GM10266 (cell line): Measurements from ENCODE around the gene FUT7.

Experiments
- DNase-seq: peaks from one replicate; pipeline ENCODE4 v3.0.0; 2012; ENCODE audit errors: extremely low spot score
- TF ChIP-seq, protein P1 (sequence below): IDR thresholded peaks from 2 replicates; pipeline ENCODE4 v1.5.1; 2012; ENCODE audit warnings: mild to moderate bottlenecking, low read depth; ENCODE audit not compliant: control insufficient read depth, insufficient read depth; ENCODE audit errors: missing control alignments

Gene FUT7

DNA sequence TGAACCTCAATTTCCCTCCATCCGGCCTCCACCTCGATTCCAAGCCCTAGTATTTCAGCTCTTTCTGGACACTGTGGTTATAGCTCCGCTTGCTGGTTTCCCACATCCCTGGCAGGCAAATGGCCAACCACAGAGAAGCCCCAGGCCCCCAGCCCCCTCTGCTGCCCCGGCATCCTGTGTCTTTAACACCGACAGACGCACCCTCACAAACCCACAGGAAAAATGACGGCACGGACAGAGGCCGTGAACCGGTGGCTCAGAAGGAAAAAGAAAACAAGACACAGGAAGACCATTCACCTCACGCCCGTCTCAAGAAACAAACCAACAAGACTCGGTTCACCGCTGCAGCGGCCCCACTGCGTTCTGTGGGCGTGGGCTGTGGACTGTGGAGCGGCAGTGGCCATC is 34.1 kb downstream of the FUT7 start:
- TF ChIP-seq, protein P1, sequence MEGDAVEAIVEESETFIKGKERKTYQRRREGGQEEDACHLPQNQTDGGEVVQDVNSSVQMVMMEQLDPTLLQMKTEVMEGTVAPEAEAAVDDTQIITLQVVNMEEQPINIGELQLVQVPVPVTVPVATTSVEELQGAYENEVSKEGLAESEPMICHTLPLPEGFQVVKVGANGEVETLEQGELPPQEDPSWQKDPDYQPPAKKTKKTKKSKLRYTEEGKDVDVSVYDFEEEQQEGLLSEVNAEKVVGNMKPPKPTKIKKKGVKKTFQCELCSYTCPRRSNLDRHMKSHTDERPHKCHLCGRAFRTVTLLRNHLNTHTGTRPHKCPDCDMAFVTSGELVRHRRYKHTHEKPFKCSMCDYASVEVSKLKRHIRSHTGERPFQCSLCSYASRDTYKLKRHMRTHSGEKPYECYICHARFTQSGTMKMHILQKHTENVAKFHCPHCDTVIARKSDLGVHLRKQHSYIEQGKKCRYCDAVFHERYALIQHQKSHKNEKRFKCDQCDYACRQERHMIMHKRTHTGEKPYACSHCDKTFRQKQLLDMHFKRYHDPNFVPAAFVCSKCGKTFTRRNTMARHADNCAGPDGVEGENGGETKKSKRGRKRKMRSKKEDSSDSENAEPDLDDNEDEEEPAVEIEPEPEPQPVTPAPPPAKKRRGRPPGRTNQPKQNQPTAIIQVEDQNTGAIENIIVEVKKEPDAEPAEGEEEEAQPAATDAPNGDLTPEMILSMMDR = no peak
- DNase-seq = no peak

DNA sequence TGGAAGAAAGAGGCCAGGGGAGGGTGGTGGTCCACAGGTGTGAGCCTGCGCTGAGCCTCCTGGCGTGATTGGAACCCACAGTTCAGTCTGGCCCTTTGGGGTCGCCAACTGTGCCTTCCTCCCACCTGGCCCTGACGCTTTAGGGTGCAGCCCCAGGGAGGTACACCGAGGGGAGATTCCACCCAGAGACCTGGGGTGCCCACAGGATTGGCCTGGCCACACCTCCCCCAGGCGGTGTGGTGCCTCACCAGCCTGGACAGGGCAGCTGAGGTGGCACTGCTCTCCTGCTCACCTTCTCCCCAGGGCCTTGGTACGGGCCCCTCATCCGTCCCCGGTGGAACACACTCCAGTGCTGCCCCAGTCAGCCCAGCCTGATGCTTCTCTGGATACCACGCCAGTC is 34.5 kb downstream of the FUT7 start:
- no peak for DNase-seq
- TF ChIP-seq, protein P1 = no peak

DNA sequence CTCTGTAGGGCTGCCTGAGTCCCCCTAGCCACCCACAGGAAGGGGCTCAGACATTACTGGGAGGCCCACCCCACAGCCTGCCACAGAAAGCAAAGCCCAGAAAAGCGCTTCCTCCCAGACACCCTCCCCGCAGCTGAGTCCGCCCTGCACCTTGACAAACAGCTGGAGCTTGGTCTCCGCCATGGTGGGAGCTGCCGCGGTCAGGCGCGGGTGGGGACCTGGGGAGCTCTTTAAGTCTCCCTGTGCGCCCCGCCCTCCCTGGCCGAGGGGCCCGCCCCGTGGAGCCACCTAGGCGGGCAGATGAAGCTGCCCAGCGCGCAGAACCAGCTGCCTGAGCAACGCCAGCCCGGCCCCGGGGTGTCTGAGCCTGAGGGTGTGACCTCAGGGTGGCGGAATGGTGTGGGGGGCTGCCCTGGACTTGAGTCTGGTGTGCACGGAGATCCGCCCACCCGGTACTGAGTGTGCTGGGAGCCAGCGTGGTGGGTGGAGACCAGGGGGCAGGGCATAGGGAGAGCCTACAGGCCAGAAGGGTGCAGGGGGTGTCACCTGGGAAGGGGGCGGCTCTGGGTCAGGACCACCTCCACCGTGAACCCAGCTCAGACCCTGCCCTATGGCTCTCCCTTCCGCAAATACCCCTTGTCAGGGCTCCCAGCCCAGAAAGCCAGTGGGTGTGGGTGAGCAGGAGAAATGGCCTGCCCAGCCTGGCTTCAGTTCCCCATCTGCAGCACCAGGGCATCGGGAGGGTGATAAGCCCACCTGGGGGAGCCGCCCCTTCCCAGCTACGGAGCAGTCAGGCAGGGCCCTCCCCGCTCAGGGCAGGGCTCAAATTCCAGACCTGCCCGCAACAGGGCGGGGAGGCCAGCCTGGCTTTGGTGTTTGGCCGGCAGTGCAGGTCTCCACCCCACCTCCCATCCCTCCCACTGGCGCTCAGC is 35.3 kb downstream of the FUT7 start, which contains the start of gene CLIC3:
CLIC3 (minus strand) TSS at position 208 of the 932 bp plus-strand sequence; CDS start at position 183, 25 bp downstream.
- TF ChIP-seq, protein P1 = no peak
- no peak for DNase-seq

- TF ChIP-seq, protein P1 = no peak
- no peak for DNase-seq
Measured at GRCh38 chr9:136995772-136996311, 36.0 kb downstream of the FUT7 start.

DNA sequence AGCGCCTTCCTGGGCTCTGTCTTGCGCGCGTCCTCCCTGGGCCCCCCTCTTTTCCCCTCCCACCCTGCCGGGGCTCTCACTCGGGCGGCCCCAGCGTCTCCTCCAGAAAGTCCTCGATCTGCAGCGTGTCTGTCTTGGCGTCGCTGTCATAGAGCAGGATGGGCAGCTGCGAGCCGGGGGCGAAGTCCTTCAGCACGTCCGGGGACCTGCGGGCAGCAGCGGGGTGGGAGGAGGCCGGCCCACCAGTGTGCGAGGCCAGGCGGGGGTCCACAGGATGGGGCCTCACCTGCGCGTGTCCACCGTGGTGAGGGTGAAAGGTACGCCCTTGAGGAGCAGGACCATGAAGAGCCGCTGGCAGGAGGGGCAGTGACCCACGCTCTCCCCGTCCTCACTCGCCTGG is 36.5 kb downstream of the FUT7 start:
- TF ChIP-seq, protein P1 = no peak
- no peak for DNase-seq

DNA sequence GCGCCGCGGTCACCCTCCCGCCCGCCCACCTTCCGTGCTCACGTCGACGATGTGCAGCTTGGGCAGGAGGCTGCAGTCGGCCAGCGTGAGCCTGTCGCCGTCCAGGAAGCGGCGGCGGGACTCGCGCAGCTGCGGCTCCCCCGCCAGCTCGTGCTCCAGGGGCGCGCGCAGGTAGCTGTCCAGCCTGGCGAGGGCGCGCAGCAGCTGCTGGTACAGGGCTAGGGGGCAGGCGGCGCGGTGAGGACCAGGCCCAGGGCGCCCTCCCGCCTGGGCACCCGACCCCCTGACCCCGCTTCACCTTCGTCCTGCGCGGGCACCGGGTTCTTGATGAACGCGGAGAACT is 37.0 kb downstream of the FUT7 start:
- TF ChIP-seq, protein P1 = no peak
- DNase-seq = no peak
